ENCODE results near the gene ARPP21.

The ARPP21 gene

GRCh38 chr3:35739964-35740527 is 100.7 kb downstream of the ARPP21 start:
- CTCF ChIA-PET: no interaction called here
- no peak overlapping the region for H3K4me3 ChIP-seq (ENCODE audit: low read depth, low read length)
- no peak for TF ChIP-seq CTCF (IDR thresholded peaks at IDR 0.05; ENCODE audit: insufficient read depth, low read length, missing control alignments)
- no peak for DNase-seq (ENCODE audit: low read depth, low spot score)
- POLR2A ChIA-PET: no interaction called here

GRCh38 chr3:35743218-35743617 is 103.9 kb downstream of the ARPP21 start:
- ChIA-PET CTCF (no interaction called here), POLR2A (no interaction called here)
- TF ChIP-seq CTCF (IDR thresholded peaks at IDR 0.05; ENCODE audit: insufficient read depth, low read length, missing control alignments): no peak
- no peak overlapping the region for H3K4me3 ChIP-seq (ENCODE audit: low read depth, low read length)
- no peak for DNase-seq (ENCODE audit: low read depth, low spot score)

GRCh38 chr3:35744419-35744818 is 105.1 kb downstream of the ARPP21 start:
- ChIA-PET POLR2A (no interaction called here), CTCF (no interaction called here)
- H3K4me3 ChIP-seq (ENCODE audit: low read depth, low read length): no peak overlapping the region
- TF ChIP-seq CTCF (IDR thresholded peaks at IDR 0.05; ENCODE audit: insufficient read depth, low read length, missing control alignments): no peak
- no peak for DNase-seq (ENCODE audit: low read depth, low spot score)

- H3K4me3 ChIP-seq (ENCODE audit: low read depth, low read length): no peak overlapping the region
- CTCF ChIA-PET: no interaction called here
- DNase-seq (ENCODE audit: low read depth, low spot score): no peak
- POLR2A ChIA-PET: no interaction called here
- no peak for TF ChIP-seq CTCF (IDR thresholded peaks at IDR 0.05; ENCODE audit: insufficient read depth, low read length, missing control alignments)
Observed at GRCh38 chr3:35745351-35745750, 106.0 kb downstream of the ARPP21 start.

- POLR2A ChIA-PET: no interaction called here
- H3K4me3 ChIP-seq (ENCODE audit: low read depth, low read length): no peak overlapping the region
- no peak for TF ChIP-seq CTCF (IDR thresholded peaks at IDR 0.05; ENCODE audit: insufficient read depth, low read length, missing control alignments)
- DNase-seq (ENCODE audit: low read depth, low spot score): no peak
- CTCF ChIA-PET: no interaction called here
Observed at GRCh38 chr3:35745802-35746484, 106.6 kb downstream of the ARPP21 start.

- no peak for TF ChIP-seq CTCF (IDR thresholded peaks at IDR 0.05; ENCODE audit: insufficient read depth, low read length, missing control alignments)
- POLR2A ChIA-PET: no interaction called here
- CTCF ChIA-PET: no interaction called here
- no peak overlapping the region for H3K4me3 ChIP-seq (ENCODE audit: low read depth, low read length)
- no peak for DNase-seq (ENCODE audit: low read depth, low spot score)
Observed at GRCh38 chr3:35746492-35746891, 107.2 kb downstream of the ARPP21 start.
